GM12878 (cell line): ENCODE results near the gene SNAI3. TPM values are rescaled to one million over a fixed set of nuclear protein-coding genes. Genes with fewer than 3 reads are reported as not detected.

Source experiments
- ATAC-seq: fragments of 200-7000 bp; cut with Tn5 transposase; 3 replicates; pipeline ENCODE4 v1.9.1; 2020; ENCODE audit warnings: mild to moderate bottlenecking, moderate library complexity
- Bru-seq: library from RNA; stranded (reverse); fragments of 400-500 nt; gene quantifications from one replicate; lab custom pipeline; 2021; lab: Mats Ljungman, UMichigan
- BruChase-seq, 2 experiments: library from RNA; stranded (reverse); fragments of 400-500 nt; gene quantifications; one replicate each; lab custom pipeline; 2021; lab: Mats Ljungman, UMichigan
- BruUV-seq: library from RNA; stranded (reverse); fragments of 400-500 nt; replicated peaks from 2 replicates; lab custom pipeline; 2021; lab: Mats Ljungman, UMichigan
- CTCF ChIA-PET: fragments of 300-600 bp; sonication (Branson Sonifier 250); formaldehyde crosslinking; extraction: SDS; loops from one replicate; lab custom pipeline; 2021; ENCODE audit warnings: inconsistent platforms; lab: Yijun Ruan, JAX
- POLR2A ChIA-PET: fragments of 350-600 bp; formaldehyde crosslinking; extraction: SDS; loops from one replicate; lab custom pipeline; 2021; ENCODE audit warnings: inconsistent platforms; lab: Charles Lee
- RAD21 ChIA-PET: fragments of 300-600 bp; sonication (Branson Sonifier 250); formaldehyde crosslinking; loops from one replicate; lab custom pipeline; 2023; ENCODE audit warnings: antibody characterized with exemption; ENCODE audit not compliant: unreplicated experiment; lab: Charles Lee
- SMC1A ChIA-PET: fragments of 300-600 bp; sonication (Branson Sonifier 250); formaldehyde crosslinking; loops from one replicate; lab custom pipeline; 2023; ENCODE audit not compliant: unreplicated experiment, uncharacterized antibody; lab: Charles Lee
- DNase-seq: peaks from one replicate; pipeline ENCODE4 v3.0.0-alpha.2; 2011; ENCODE audit warnings: low read depth, low spot score
- FAIRE-seq: peaks from 3 replicates; lab custom pipeline; 2011; peaks lifted over from hg19 to GRCh38; lab: Jason Lieb, UNC
- H2AFZ ChIP-seq: 2 replicates; pipeline ENCODE4 v1.6.0; 2011; ENCODE audit warnings: low read depth, low read length, control low read depth; ENCODE audit not compliant: control insufficient read depth
- H3K27ac ChIP-seq: 2 replicates; pipeline ENCODE4 v1.5.1; 2011; ENCODE audit warnings: control low read depth; ENCODE audit not compliant: control insufficient read depth, insufficient read depth
- H3K27me3 ChIP-seq, 2 experiments: replicated peaks in 1 of 2; 2 replicates each; pipeline versions ENCODE4 v1.6.0 to v1.6.1; 2011; ENCODE audit warnings: low read length in 1 of 2; ENCODE audit not compliant: control insufficient read depth in 2 of 2, insufficient read depth in 2 of 2
- H3K36me3 ChIP-seq, 2 experiments: 2 replicates each; pipeline ENCODE4 v1.5.1; 2011; ENCODE audit warnings: low read length in 1 of 2; ENCODE audit not compliant: control insufficient read depth in 2 of 2, insufficient read depth in 2 of 2
- H3K4me1 ChIP-seq: 2 replicates; pipeline ENCODE4 v1.6.1; 2011; ENCODE audit warnings: mild to moderate bottlenecking, low read length, moderate library complexity, mixed read lengths; ENCODE audit not compliant: control insufficient read depth, insufficient read depth
- H3K4me2 ChIP-seq: 2 replicates; pipeline ENCODE4 v1.6.0; 2011; ENCODE audit warnings: control low read depth; ENCODE audit not compliant: control insufficient read depth, insufficient read depth
- H3K4me3 ChIP-seq: fragments of 200-600 bp; sonication (generic); 2 replicates; pipeline ENCODE4 v1.5.1; 2016
- H3K79me2 ChIP-seq: 2 replicates; pipeline ENCODE4 v1.6.0; 2011; ENCODE audit warnings: low read length; ENCODE audit not compliant: control insufficient read depth, insufficient read depth
- H3K9ac ChIP-seq: 2 replicates; pipeline ENCODE4 v1.8.0; 2011; ENCODE audit warnings: low read length, control low read depth, mixed read lengths; ENCODE audit not compliant: control insufficient read depth, insufficient read depth
- H3K9me3 ChIP-seq: replicated peaks from 3 replicates; pipeline ENCODE4 v1.5.1; 2011; ENCODE audit warnings: mild to moderate bottlenecking, low read length; ENCODE audit not compliant: control insufficient read depth, insufficient read depth
- H4K20me1 ChIP-seq: 2 replicates; pipeline ENCODE4 v1.6.0; 2011; ENCODE audit not compliant: control insufficient read depth, insufficient read depth
- EED ChIP-seq: sonication (generic); IDR thresholded peaks from 2 replicates; pipeline ENCODE4 v1.6.1; 2016; ENCODE audit warnings: antibody characterized with exemption, low read depth
- EGR1 ChIP-seq, 2 experiments: IDR thresholded peaks; 1 replicate in 1 of 2; 2 replicates in 1 of 2; pipeline ENCODE4 v1.6.1; 2011 to 2012; ENCODE audit warnings: low read depth in 2 of 2, low read length in 2 of 2, borderline replicate concordance in 1 of 2, mild to moderate bottlenecking in 1 of 2, moderate library complexity in 1 of 2
- ETV6 ChIP-seq, 2 experiments: fragments of 450-650 bp in 1 of 2; IDR thresholded peaks in 1 of 2; conservative IDR thresholded peaks in 1 of 2; 2 replicates each; pipeline ENCODE4 v1.6.1; 2014; ENCODE audit warnings: antibody characterized with exemption in 1 of 2, borderline replicate concordance in 1 of 2, low read depth in 1 of 2, mild to moderate bottlenecking in 1 of 2, moderate library complexity in 1 of 2
- HCFC1 ChIP-seq: fragments of 150-350 bp; IDR thresholded peaks from 2 replicates; pipeline ENCODE4 v1.6.1; 2014; ENCODE audit warnings: low read length
- IKZF1 ChIP-seq: fragments of 450-650 bp; conservative IDR thresholded peaks from 2 replicates; pipeline ENCODE4 v1.6.1; 2017; ENCODE audit warnings: antibody characterized with exemption, mild to moderate bottlenecking
- IRF3 ChIP-seq: fragments of 450-650 bp; IDR thresholded peaks from 2 replicates; pipeline ENCODE4 v1.6.1; 2014; ENCODE audit warnings: mild to moderate bottlenecking
- KDM1A ChIP-seq: fragments of 200-600 bp; sonication (generic); IDR thresholded peaks from 2 replicates; pipeline ENCODE4 v1.6.1; 2016; ENCODE audit warnings: borderline replicate concordance
- NKRF ChIP-seq: fragments of 450-650 bp; conservative IDR thresholded peaks from 2 replicates; pipeline ENCODE4 v1.6.1; 2017; ENCODE audit warnings: mild to moderate bottlenecking, moderate library complexity
- RB1 ChIP-seq: fragments of 450-650 bp; formaldehyde crosslinking; IDR thresholded peaks from 2 replicates; pipeline ENCODE4 v1.6.1; 2017; ENCODE audit warnings: mild to moderate bottlenecking, borderline replicate concordance
- RELA ChIP-seq: fragments of 450-650 bp; IDR thresholded peaks from 2 replicates; pipeline ENCODE4 v1.8.0; 2014; ENCODE audit warnings: borderline replicate concordance; ENCODE audit not compliant: partially characterized antibody
- SREBF1 ChIP-seq: IDR thresholded peaks from 2 replicates; pipeline ENCODE4 v1.6.1; 2012; ENCODE audit warnings: mild to moderate bottlenecking, low read length
- STAT1 ChIP-seq: fragments of 450-650 bp; conservative IDR thresholded peaks from 2 replicates; pipeline ENCODE4 v1.6.1; 2014; ENCODE audit warnings: antibody characterized with exemption, mild to moderate bottlenecking
- WRNIP1 ChIP-seq: IDR thresholded peaks from 2 replicates; pipeline ENCODE4 v1.6.1; 2011; ENCODE audit warnings: low read depth, low read length, improper control_type of control experiment, borderline replicate concordance
- WGBS: methylation state at CpG from one replicate; pipeline ENCODE4 v1.1.6; 2016; ENCODE audit warnings: low lambda C conversion rate; ENCODE audit not compliant: insufficient replicate concordance, insufficient coverage; ENCODE audit errors: missing lambda C conversion rate; 5-methylcytosine and 5-hydroxymethylcytosine counted together
- in situ Hi-C: fragments of 300-500 bp; cut with MboI; formaldehyde crosslinking; loops from 9 replicates; pipeline ENCODE4 v1.14.3; 2018; ENCODE audit warnings: mixed read lengths
- intact Hi-C: fragments of 100-400 bp; cut with micrococcal nuclease; formaldehyde crosslinking; loops from one replicate; pipeline ENCODE4 v1.14.2; 2022; ENCODE audit not compliant: unreplicated experiment
- long read RNA-seq, 2 experiments: library from polyadenylated mRNA; unstranded; transcript quantifications; one replicate each; pipeline ENCODE4 v2.0.0, GENCODE V29; 2019 to 2020
- polyA minus RNA-seq, 3 experiments: library from RNA; depleted of rRNA, polyadenylated mRNA; stranded (reverse); fragments of >200 nt; gene quantifications; 2 replicates each; pipeline ENCODE4 v1.2.3, GENCODE V29; 2011
- polyA plus RNA-seq, 11 experiments: library from polyadenylated mRNA; depleted of rRNA in 4 of 11; unstranded in 6 of 11; stranded (reverse) in 5 of 11; fragments of >200 nt; fragmentation: Nextera tagmentation in 4 of 11; fragmentation: Illumina TruSeq in 1 of 11; extraction: Ambion mirVana in 4 of 11; extraction: Trizol in 1 of 11; gene quantifications; 1 replicate in 1 of 11; 2 replicates in 10 of 11; pipeline versions ENCODE4 v1.2.1 to v1.2.3, GENCODE V29; 2011 to 2016; ENCODE audit warnings: inconsistent platforms in 2 of 11, missing spikeins in 2 of 11, low read depth in 1 of 11
- total RNA-seq, 4 experiments: library from RNA; depleted of rRNA in 3 of 4; stranded (reverse); fragments of >200 nt in 3 of 4; fragmentation: Illumina TruSeq in 1 of 4; extraction: Trizol in 1 of 4; gene quantifications; 2 replicates each; pipeline versions ENCODE4 v1.2.1 to v1.2.3, GENCODE V29; 2013 to 2021
- TF ChIP-seq, protein P1 (sequence below): IDR thresholded peaks from 2 replicates; pipeline ENCODE4 v1.6.1; 2012; ENCODE audit warnings: low read depth, low read length, improper control_type of control experiment

Gene SNAI3
- 2.4 and 3.1 TPM in 2 replicates for total RNA-seq (2013; cell fraction: nucleolus; rRNA removed)
- total RNA-seq (2014; rRNA removed) (4.7 and 6.5 TPM in 2 replicates), total RNA-seq (2014; rRNA removed; fragmentation: Illumina TruSeq; extraction: Trizol) (1.2 and 1.7 TPM in 2 replicates), total RNA-seq (2021) (5.7 and 7.4 TPM in 2 replicates), polyA plus RNA-seq (2011; rRNA removed) (0.53 and 1.5 TPM in 2 replicates), polyA plus RNA-seq (2014; fragmentation: Illumina TruSeq; extraction: Trizol) (0.10 and 1.4 TPM in 2 replicates), polyA plus RNA-seq (2014; fragmentation: Nextera tagmentation; extraction: Ambion mirVana) (under 1 TPM; 0.21 to 0.26 TPM), polyA plus RNA-seq (2014; rRNA removed) (4.3 and 6.6 TPM in 2 replicates), polyA plus RNA-seq (2016; fragmentation: Nextera tagmentation; extraction: Ambion mirVana) (1 to 10 TPM; 6.2 to 7.1 TPM), polyA minus RNA-seq (2011; rRNA and poly(A)+ RNA removed) (1.1 and 2.2 TPM in 2 replicates), Bru-seq, nascent RNA (percentile 41 among the genes with signal in this experiment), BruChase-seq, experiment 1, labeled RNA remaining after a 6-hour chase (percentile 26 among the genes with signal in this experiment), BruChase-seq, experiment 2, labeled RNA remaining after a 2-hour chase (percentile 38 among the genes with signal in this experiment)
- polyA plus RNA-seq (2011; ENCODE audit: low read depth), result 1.5 TPM
- 2.0 and 3.2 TPM in 2 replicates for polyA plus RNA-seq (2011; cell fraction: cytosol; rRNA removed)
- 4.2 TPM in 2 replicates for polyA plus RNA-seq (2011; cell fraction: nucleus; rRNA removed)
- 2.6 and 2.8 TPM in 2 replicates for polyA plus RNA-seq (2012)
- 2.3 and 2.4 TPM in 2 replicates for polyA minus RNA-seq (2011; cell fraction: cytosol; rRNA and poly(A)+ RNA removed)
- polyA minus RNA-seq (2011; cell fraction: nucleus; rRNA and poly(A)+ RNA removed), result 0.97 and 2.1 TPM in 2 replicates
- long read RNA-seq, experiment 1, partial matches to known transcripts, result 6 of 10 reads
- long read RNA-seq, experiment 1, other reads (novel, unspliced or antisense), result 1 of 10 reads
- long read RNA-seq, experiment 2, partial matches to known transcripts, result 2 of 6 reads
- long read RNA-seq, experiment 2, other reads (novel, unspliced or antisense), result 4 of 6 reads

GRCh38 chr16:88686439-88687253 is at the start of gene SNAI3:
Gene SNAI3, minus strand, starts transcription at chr16:88686507. Its CDS starts 101 bp downstream, at chr16:88686406.
- intact Hi-C loops (no loop called here), in situ Hi-C loops (no loop called here)
- peak within 1 kb of the TSS; percentile 92 for H3K4me2 ChIP-seq
- RAD21 ChIA-PET, result no interaction called here
- 19% methylated on average over 27 of the region's 65 CpGs for WGBS
- POLR2A ChIA-PET, result interaction anchor here (0.8 to 1.5 kb wide), 3 partner anchors 11 to 24 kb away, joined by 4 read pairs; partner anchors contain the start of gene MVD
- no peaks in the 10 kb centered on the region for H3K79me2 ChIP-seq
- peaks cover 31% of the 10 kb centered on the region for H3K4me1 ChIP-seq
- H4K20me1 ChIP-seq, result no peaks in the 10 kb centered on the region
- peak; percentile 84 for ATAC-seq
- H3K36me3 ChIP-seq, result no peaks in the 10 kb centered on the region
- H3K27me3 ChIP-seq, result no peaks in the 10 kb centered on the region; a peak in 1 of 4 replicates
- no peaks in the 10 kb centered on the region for H3K9me3 ChIP-seq
- DNase-seq, result no peak
- SMC1A ChIA-PET, result interaction anchor here (1.0 kb wide), 1 partner anchor 21 kb away, joined by 3 read pairs; no protein-coding TSS in a partner anchor
- peak; percentile 92 for FAIRE-seq
- BruUV-seq, result no TSS peak
- peak within 1 kb of the TSS; percentile 52; the same call in 1 of the 2 replicates for H3K9ac ChIP-seq
- CTCF ChIA-PET, result interaction anchor here (1.1 to 2.0 kb wide), 6 partner anchors 14 to 51 kb away, joined by 3 to 7 read pairs (median 4); no protein-coding TSS in a partner anchor
- no peak within 1 kb of the TSS for H3K27ac ChIP-seq
- peak within 1 kb of the TSS; percentile 98 for H3K4me3 ChIP-seq
- H2AFZ ChIP-seq, result peak within 1 kb of the TSS; percentile 61
- TF ChIP-seq EED (no peak), KDM1A (no peak), RELA (no peak), HCFC1 (no peak), IRF3 (no peak), NKRF (no peak), STAT1 (no peak), ETV6 (conservative IDR thresholded peaks at IDR 0.05 in 1 of 2, IDR thresholded peaks at IDR 0.05 in 1 of 2; ENCODE audit: borderline replicate concordance in 1 of 2, low read depth in 1 of 2) (no peak), RB1 (no peak; the same call in 1 of the 2 replicates), IKZF1 (peak; percentile 72), SREBF1 (no peak), EGR1 (IDR thresholded peaks at IDR 0.05; ENCODE audit: borderline replicate concordance in 1 of 2, low read depth in 2 of 2, low read length in 2 of 2) (peak in 1 of 2 experiments; percentile 65; a peak in 1 of 3 replicates), WRNIP1 (no peak)
- TF ChIP-seq, protein P1, sequence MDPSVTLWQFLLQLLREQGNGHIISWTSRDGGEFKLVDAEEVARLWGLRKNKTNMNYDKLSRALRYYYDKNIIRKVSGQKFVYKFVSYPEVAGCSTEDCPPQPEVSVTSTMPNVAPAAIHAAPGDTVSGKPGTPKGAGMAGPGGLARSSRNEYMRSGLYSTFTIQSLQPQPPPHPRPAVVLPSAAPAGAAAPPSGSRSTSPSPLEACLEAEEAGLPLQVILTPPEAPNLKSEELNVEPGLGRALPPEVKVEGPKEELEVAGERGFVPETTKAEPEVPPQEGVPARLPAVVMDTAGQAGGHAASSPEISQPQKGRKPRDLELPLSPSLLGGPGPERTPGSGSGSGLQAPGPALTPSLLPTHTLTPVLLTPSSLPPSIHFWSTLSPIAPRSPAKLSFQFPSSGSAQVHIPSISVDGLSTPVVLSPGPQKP, result no peak
